A549 (cell line): Measurements from ENCODE around the gene HIPK3. TPM values are rescaled to one million over a fixed set of nuclear protein-coding genes. Genes with fewer than 3 reads are reported as not detected.

ENCODE experiments used
- ATAC-seq, 2 experiments: fragments of 200-7000 bp in 1 of 2; fragments of >200 bp in 1 of 2; cut with Nextera tagmentation in 1 of 2; cut with Tn5 transposase in 1 of 2; 3 replicates each; pipeline versions ENCODE4 v1.8.0 to v1.9.1; 2018 to 2020; ENCODE audit warnings: mild to moderate bottlenecking in 1 of 2, moderate library complexity in 1 of 2
- CTCF ChIA-PET: fragments of 300-600 bp; sonication (Branson Sonifier 250); formaldehyde crosslinking; extraction: SDS; loops from one replicate; lab custom pipeline; 2021; ENCODE audit warnings: antibody characterized with exemption, inconsistent platforms; lab: Yijun Ruan, JAX
- POLR2A ChIA-PET: fragments of 350-600 bp; formaldehyde crosslinking; extraction: SDS; loops from one replicate; lab custom pipeline; 2021; ENCODE audit warnings: antibody characterized with exemption, inconsistent platforms; lab: Yijun Ruan, JAX
- DNase-seq, 2 experiments: peaks; one replicate each; pipeline versions ENCODE4 v3.0.0 to v3.0.0-alpha.2; 2011 to 2016; ENCODE audit warnings: low read depth in 1 of 2, low spot score in 1 of 2
- FAIRE-seq: peaks from 2 replicates; lab custom pipeline; 2011; peaks lifted over from hg19 to GRCh38; lab: Jason Lieb, UNC
- H3K27ac ChIP-seq, 2 experiments: fragments of >200 bp; sonication (Bioruptor Twin); formaldehyde crosslinking; 3 replicates each; pipeline ENCODE4 v1.5.1; 2016 to 2017
- H3K4me1 ChIP-seq: fragments of >200 bp; sonication (Bioruptor Twin); formaldehyde crosslinking; 3 replicates; pipeline ENCODE4 v1.6.1; 2016
- H3K4me2 ChIP-seq: fragments of >200 bp; sonication (Bioruptor Twin); formaldehyde crosslinking; 3 replicates; pipeline ENCODE4 v1.6.1; 2016
- H3K4me3 ChIP-seq: fragments of >200 bp; sonication (Bioruptor Twin); formaldehyde crosslinking; 3 replicates; pipeline ENCODE4 v1.5.1; 2016
- H3K9me3 ChIP-seq: fragments of >200 bp; sonication (Bioruptor Twin); formaldehyde crosslinking; 3 replicates; pipeline ENCODE4 v1.6.1; 2016
- BCL3 ChIP-seq: fragments of >200 bp; sonication (Bioruptor Twin); formaldehyde crosslinking; IDR thresholded peaks from 3 replicates; pipeline ENCODE4 v1.6.1; 2016
- CEBPB ChIP-seq, 2 experiments: fragments of >200 bp in 1 of 2; sonication (Bioruptor Twin) in 1 of 2; formaldehyde crosslinking in 1 of 2; IDR thresholded peaks; 2 replicates each; pipeline ENCODE4 v1.6.1; 2012 to 2016
- E2F6 ChIP-seq: IDR thresholded peaks from 2 replicates; pipeline ENCODE4 v1.6.1; 2012; ENCODE audit warnings: low read depth, borderline replicate concordance
- EHF ChIP-seq: fragments of 250-450 bp; sonication (Bioruptor Pico); IDR thresholded peaks from 2 replicates; pipeline ENCODE4 v1.5.0; 2020; ENCODE audit warnings: mild to moderate bottlenecking
- ELK1 ChIP-seq: fragments of 150-350 bp; IDR thresholded peaks from 2 replicates; pipeline ENCODE4 v1.6.1; 2014; ENCODE audit warnings: low read depth, mild to moderate bottlenecking, low read length
- ESRRA ChIP-seq: fragments of 150-350 bp; IDR thresholded peaks from 2 replicates; pipeline ENCODE4 v1.6.1; 2014; ENCODE audit warnings: mild to moderate bottlenecking, low read length, borderline replicate concordance
- GATA3 ChIP-seq: IDR thresholded peaks from 2 replicates; pipeline ENCODE4 v1.6.1; 2012; ENCODE audit warnings: borderline replicate concordance
- HES2 ChIP-seq: fragments of >200 bp; sonication (Bioruptor Twin); formaldehyde crosslinking; IDR thresholded peaks from 2 replicates; pipeline ENCODE4 v1.6.1; 2016
- HEYL ChIP-seq: fragments of 250-450 bp; sonication (Bioruptor Pico); IDR thresholded peaks from 2 replicates; pipeline ENCODE4 v1.8.0; 2021; ENCODE audit warnings: mild to moderate bottlenecking, moderate library complexity
- HOXA7 ChIP-seq: fragments of 250-450 bp; sonication (Bioruptor Pico); IDR thresholded peaks from 2 replicates; pipeline ENCODE4 v1.5.0; 2020; ENCODE audit warnings: mild to moderate bottlenecking, moderate library complexity
- JUNB ChIP-seq: fragments of >200 bp; sonication (Bioruptor Twin); formaldehyde crosslinking; IDR thresholded peaks from 2 replicates; pipeline ENCODE4 v1.6.1; 2016
- KDM5A ChIP-seq: fragments of 200-600 bp; sonication (generic); IDR thresholded peaks from 2 replicates; pipeline ENCODE4 v1.6.1; 2016; ENCODE audit warnings: antibody characterized with exemption, mild to moderate bottlenecking
- MAFK ChIP-seq: fragments of 450-650 bp; IDR thresholded peaks from 2 replicates; pipeline ENCODE4 v1.6.1; 2014; ENCODE audit not compliant: partially characterized antibody
- PBX3 ChIP-seq: IDR thresholded peaks from 2 replicates; pipeline ENCODE4 v1.6.1; 2012
- POLR2AphosphoS2 ChIP-seq: conservative IDR thresholded peaks from 2 replicates; pipeline ENCODE4 v1.6.1; 2012; ENCODE audit warnings: low read length, improper control_type of control experiment, inconsistent platforms
- RAD21 ChIP-seq, 2 experiments: fragments of >200 bp in 1 of 2; sonication (Bioruptor Twin) in 1 of 2; formaldehyde crosslinking in 1 of 2; IDR thresholded peaks in 1 of 2; conservative IDR thresholded peaks in 1 of 2; 2 replicates in 1 of 2; 3 replicates in 1 of 2; pipeline ENCODE4 v1.6.1; 2012 to 2018; ENCODE audit warnings: inconsistent platforms in 1 of 2
- ZFP36 ChIP-seq: fragments of 450-650 bp; IDR thresholded peaks from 2 replicates; pipeline ENCODE4 v1.6.1; 2014; ENCODE audit warnings: borderline replicate concordance; ENCODE audit not compliant: partially characterized antibody
- ZNF302 ChIP-seq: fragments of 250-450 bp; sonication (Bioruptor Pico); IDR thresholded peaks from 2 replicates; pipeline ENCODE4 v1.9.0; 2021; ENCODE audit warnings: inconsistent platforms, mild to moderate bottlenecking, moderate library complexity
- WGBS: methylation state at CpG from one replicate; pipeline ENCODE4 v1.1.6; 2017; ENCODE audit errors: missing lambda C conversion rate; 5-methylcytosine and 5-hydroxymethylcytosine counted together
- polyA plus RNA-seq, 4 experiments: library from polyadenylated mRNA; depleted of rRNA in 3 of 4; stranded (reverse); fragments of >200 nt; fragmentation: RNase III in 1 of 4; extraction: RNeasy Plus Mini Kit Qiagen cat#74134 plus additional on column Dnase treatment in 1 of 4; gene quantifications; 2 replicates in 3 of 4; 3 replicates in 1 of 4; pipeline ENCODE4 v1.2.3, GENCODE V29; 2011 to 2017
- TF ChIP-seq, protein P1 (sequence below): fragments of 250-450 bp; sonication (Bioruptor Pico); IDR thresholded peaks from 2 replicates; pipeline ENCODE4 v1.5.0; 2020; ENCODE audit warnings: low read depth, mild to moderate bottlenecking, moderate library complexity

The HIPK3 gene
- polyA plus RNA-seq, 2 of the 4 experiments (the other 2 are of a cell fraction) = 15.1 to 31.6 TPM

- ATAC-seq = no peak
- TF ChIP-seq RAD21 (conservative IDR thresholded peaks at IDR 0.05 in 1 of 2, IDR thresholded peaks at IDR 0.05 in 1 of 2) = no peak
- TF ChIP-seq HOXA7 (CRISPR knock-in tag) = no peak
- TF ChIP-seq, protein P1, sequence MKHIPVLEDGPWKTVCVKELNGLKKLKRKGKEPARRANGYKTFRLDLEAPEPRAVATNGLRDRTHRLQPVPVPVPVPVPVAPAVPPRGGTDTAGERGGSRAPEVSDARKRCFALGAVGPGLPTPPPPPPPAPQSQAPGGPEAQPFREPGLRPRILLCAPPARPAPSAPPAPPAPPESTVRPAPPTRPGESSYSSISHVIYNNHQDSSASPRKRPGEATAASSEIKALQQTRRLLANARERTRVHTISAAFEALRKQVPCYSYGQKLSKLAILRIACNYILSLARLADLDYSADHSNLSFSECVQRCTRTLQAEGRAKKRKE (CRISPR knock-in tag) = no peak
- no peak for TF ChIP-seq ESRRA
- TF ChIP-seq POLR2AphosphoS2 = no peak
- no peak for TF ChIP-seq BCL3
- no peak for TF ChIP-seq HEYL
- no peak for TF ChIP-seq PBX3
- no peak for TF ChIP-seq HES2
- TF ChIP-seq ELK1 = no peak
- TF ChIP-seq JUNB = no peak
- TF ChIP-seq E2F6 = no peak
- TF ChIP-seq, all 56 proteins: peak for 0
- Histone ChIP-seq H3K27ac (no peak overlapping the region), H3K4me1 (no peaks in the 10 kb centered on the region), H3K4me3 (no peak overlapping the region), H3K9me3 (peaks cover 8% of the 10 kb centered on the region; the same call in 2 of the 3 replicates), H3K4me2 (no peak overlapping the region)
- FAIRE-seq = no peak
- DNase-seq = no peak
- ChIA-PET CTCF (no interaction called here), POLR2A (no interaction called here)
- WGBS = 81% methylated on average over 1 of the region's 1 CpG
These were observed 126.7 kb downstream of the HIPK3 start for GRCh38 chr11:33383920-33384209.

- TF ChIP-seq ZNF302 (CRISPR knock-in tag) = no peak
- no peak for ATAC-seq
- Histone ChIP-seq H3K9me3 (peaks cover 8% of the 10 kb centered on the region; the same call in 2 of the 3 replicates), H3K27ac (no peak overlapping the region), H3K4me1 (no peaks in the 10 kb centered on the region), H3K4me3 (no peak overlapping the region), H3K4me2 (no peak overlapping the region)
- CTCF ChIA-PET = no interaction called here
- POLR2A ChIA-PET = no interaction called here
- WGBS = 81% methylated on average over 2 of the region's 2 CpGs
- no peak for FAIRE-seq
- no peak for DNase-seq
These were observed 127.0 kb downstream of the HIPK3 start for GRCh38 chr11:33384220-33384619.

DNA sequence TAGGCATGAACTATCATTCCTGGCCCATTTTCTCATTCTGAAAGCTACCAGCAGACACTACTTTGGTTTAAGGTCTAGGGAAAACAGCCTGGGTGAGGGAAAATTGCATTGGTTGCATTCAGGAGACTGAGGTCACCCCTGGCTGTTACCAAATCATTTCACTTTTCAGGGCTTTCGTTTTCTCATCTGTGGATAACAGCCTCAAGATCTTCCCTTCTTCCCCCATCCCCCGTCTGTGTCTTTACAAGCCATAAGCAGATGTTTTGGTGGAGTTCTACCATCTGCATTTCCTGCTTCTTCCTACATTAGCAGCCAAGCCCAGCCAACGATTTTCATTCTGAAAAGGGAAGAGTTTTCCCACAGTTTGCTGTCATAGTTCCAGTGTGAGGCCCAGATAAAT is 130.4 kb downstream of the HIPK3 start:
- ChIA-PET POLR2A (no interaction called here), CTCF (no interaction called here)
- H3K4me1 ChIP-seq = no peaks in the 10 kb centered on the region
- no peak overlapping the region for H3K4me3 ChIP-seq
- peaks cover 8% of the 10 kb centered on the region; the same call in 2 of the 3 replicates for H3K9me3 ChIP-seq
- ATAC-seq (no peak), FAIRE-seq (no peak), DNase-seq (no peak)
- 54% methylated on average over 3 of the region's 3 CpGs for WGBS
- H3K4me2 ChIP-seq = no peak overlapping the region
- H3K27ac ChIP-seq = no peak overlapping the region
- no peak for TF ChIP-seq ZNF302 (CRISPR knock-in tag)
- TF ChIP-seq GATA3 = no peak
- no peak for TF ChIP-seq EHF
- no peak for TF ChIP-seq ZFP36
- TF ChIP-seq CEBPB (IDR thresholded peaks at IDR 0.05) = no peak
- no peak for TF ChIP-seq MAFK
- TF ChIP-seq KDM5A = no peak
